Liver (tissue), 9 donors: ENCODE results near the gene CCDC192. TPM values are rescaled to one million over a fixed set of nuclear protein-coding genes. Genes with fewer than 3 reads are reported as not detected.

Experiments
- DNase-seq: peaks from one replicate; pipeline ENCODE4 v3.0.0-alpha.2; 2017; ENCODE audit warnings: low spot score
- H3K27ac ChIP-seq, 2 donors: one replicate each; pipeline ENCODE4 v1.7.0; 2013; ENCODE audit warnings: inconsistent platforms in 2 of 2, low read length in 2 of 2, control low read depth in 1 of 2, low read depth in 1 of 2, mild to moderate bottlenecking in 1 of 2
- H3K27me3 ChIP-seq, 4 donors: one replicate each; pipeline versions ENCODE4 v1.6.1 to v1.7.0; 2013; ENCODE audit warnings: low read length in 3 of 4, inconsistent platforms in 1 of 4, mild to moderate bottlenecking in 1 of 4, moderate library complexity in 1 of 4; ENCODE audit not compliant: control insufficient read depth in 4 of 4, insufficient read depth in 4 of 4
- H3K36me3 ChIP-seq, 4 donors: one replicate each; pipeline versions ENCODE4 v1.6.1 to v1.7.0; 2013; ENCODE audit warnings: low read length in 3 of 4, mild to moderate bottlenecking in 3 of 4, low read depth in 1 of 4, moderate library complexity in 1 of 4; ENCODE audit not compliant: control insufficient read depth in 4 of 4, insufficient read depth in 3 of 4
- H3K4me1 ChIP-seq, 4 donors: one replicate each; pipeline versions ENCODE4 v1.6.1 to v1.7.0; 2013; ENCODE audit warnings: low read length in 3 of 4, mild to moderate bottlenecking in 3 of 4, moderate library complexity in 1 of 4; ENCODE audit not compliant: control insufficient read depth in 4 of 4, insufficient read depth in 4 of 4
- H3K4me3 ChIP-seq, 3 donors: one replicate each; pipeline versions ENCODE4 v1.6.1 to v1.7.0; 2013; ENCODE audit warnings: low read length in 3 of 3, control low read depth in 1 of 3, low read depth in 1 of 3, mild to moderate bottlenecking in 1 of 3
- H3K9ac ChIP-seq, 2 donors: one replicate each; pipeline ENCODE4 v1.7.0; 2013; ENCODE audit warnings: low read length in 2 of 2, mild to moderate bottlenecking in 2 of 2, moderate library complexity in 2 of 2, control low read depth in 1 of 2, low read depth in 1 of 2
- H3K9me3 ChIP-seq, 4 donors: one replicate each; pipeline versions ENCODE4 v1.6.1 to v1.7.0; 2013; ENCODE audit warnings: low read length in 3 of 4; ENCODE audit not compliant: control insufficient read depth in 4 of 4
- EGR1 ChIP-seq, 2 donors: IDR thresholded peaks; 2 replicates each; pipeline ENCODE4 v1.6.1; 2016 to 2018; ENCODE audit warnings: antibody characterized with exemption in 2 of 2, low read depth in 2 of 2
- FOXA1 ChIP-seq: IDR thresholded peaks from 2 replicates; pipeline ENCODE4 v1.6.1; 2016; ENCODE audit warnings: antibody characterized with exemption
- FOXA2 ChIP-seq: IDR thresholded peaks from 2 replicates; pipeline ENCODE4 v1.6.1; 2016; ENCODE audit warnings: antibody characterized with exemption
- HNF4A ChIP-seq, 2 donors: conservative IDR thresholded peaks; 2 replicates each; pipeline ENCODE4 v1.6.1; 2016; ENCODE audit warnings: antibody characterized with exemption in 2 of 2, mild to moderate bottlenecking in 2 of 2
- HNF4G ChIP-seq: IDR thresholded peaks from 2 replicates; pipeline ENCODE4 v1.6.1; 2016; ENCODE audit warnings: antibody characterized with exemption
- JUND ChIP-seq, 2 donors: IDR thresholded peaks; 2 replicates each; pipeline ENCODE4 v1.6.1; 2016; ENCODE audit warnings: antibody characterized with exemption in 2 of 2
- NR2F2 ChIP-seq: IDR thresholded peaks from 2 replicates; pipeline ENCODE4 v1.6.1; 2016; ENCODE audit warnings: antibody characterized with exemption
- RAD21 ChIP-seq, 2 donors: IDR thresholded peaks; 2 replicates each; pipeline ENCODE4 v1.6.1; 2016; ENCODE audit warnings: antibody characterized with exemption in 2 of 2, mild to moderate bottlenecking in 2 of 2
- RXRA ChIP-seq, 2 donors: IDR thresholded peaks; 2 replicates each; pipeline ENCODE4 v1.6.1; 2017 to 2018; ENCODE audit warnings: antibody characterized with exemption in 2 of 2, mild to moderate bottlenecking in 1 of 2
- SP1 ChIP-seq: IDR thresholded peaks from 2 replicates; pipeline ENCODE4 v1.6.1; 2018; ENCODE audit warnings: antibody characterized with exemption, mild to moderate bottlenecking
- TAF1 ChIP-seq: conservative IDR thresholded peaks from 2 replicates; pipeline ENCODE4 v1.6.1; 2016; ENCODE audit warnings: antibody characterized with exemption, mild to moderate bottlenecking
- WGBS: extraction: QIAGEN DNeasy Blood & Tissue Kit; methylation state at CpG from one replicate; pipeline ENCODE4 v1.1.7; 2013; 5-methylcytosine and 5-hydroxymethylcytosine counted together
- polyA plus RNA-seq, 2 donors: library from polyadenylated mRNA; stranded (reverse) in 1 of 2; unstranded in 1 of 2; fragments of 200-250 nt in 1 of 2; fragments of >200 nt in 1 of 2; fragmentation: Nextera tagmentation in 1 of 2; extraction: Ambion mirVana in 1 of 2; gene quantifications; one replicate each; pipeline versions ENCODE4 v1.2.1 to v1.2.3, GENCODE V29; 2013 to 2015
- total RNA-seq, 2 donors: library from RNA; depleted of rRNA; stranded (reverse); fragments of >200 nt; gene quantifications; one replicate each; pipeline ENCODE4 v1.2.3, GENCODE V29; 2014
- TF ChIP-seq, protein P1 (sequence below): IDR thresholded peaks from 2 replicates; pipeline ENCODE4 v1.6.1; 2016; ENCODE audit warnings: antibody characterized with exemption
- TF ChIP-seq, protein P2 (sequence below): fragments of 150-350 bp; IDR thresholded peaks from 2 replicates; pipeline ENCODE4 v1.5.1; 2017; ENCODE audit warnings: improper control_type of control experiment, low read depth, low read length; ENCODE audit not compliant: missing input control
- TF ChIP-seq, protein P3 (sequence below): IDR thresholded peaks from 2 replicates; pipeline ENCODE4 v1.6.1; 2016; ENCODE audit warnings: antibody characterized with exemption
- TF ChIP-seq, protein P4 (sequence below): IDR thresholded peaks from 2 replicates; pipeline ENCODE4 v1.6.1; 2016; ENCODE audit warnings: antibody characterized with exemption, mild to moderate bottlenecking
- TF ChIP-seq, protein P5 (sequence below): IDR thresholded peaks from 2 replicates; pipeline ENCODE4 v1.6.1; 2016; ENCODE audit warnings: antibody characterized with exemption
- donor health status: healthy.
- donor health status: healthy.
- donor health status: healthy.
- donor health status: healthy.
- donor health status: healthy.

Gene CCDC192
- total and polyA plus RNA-seq, 4 donors: not detected

DNA sequence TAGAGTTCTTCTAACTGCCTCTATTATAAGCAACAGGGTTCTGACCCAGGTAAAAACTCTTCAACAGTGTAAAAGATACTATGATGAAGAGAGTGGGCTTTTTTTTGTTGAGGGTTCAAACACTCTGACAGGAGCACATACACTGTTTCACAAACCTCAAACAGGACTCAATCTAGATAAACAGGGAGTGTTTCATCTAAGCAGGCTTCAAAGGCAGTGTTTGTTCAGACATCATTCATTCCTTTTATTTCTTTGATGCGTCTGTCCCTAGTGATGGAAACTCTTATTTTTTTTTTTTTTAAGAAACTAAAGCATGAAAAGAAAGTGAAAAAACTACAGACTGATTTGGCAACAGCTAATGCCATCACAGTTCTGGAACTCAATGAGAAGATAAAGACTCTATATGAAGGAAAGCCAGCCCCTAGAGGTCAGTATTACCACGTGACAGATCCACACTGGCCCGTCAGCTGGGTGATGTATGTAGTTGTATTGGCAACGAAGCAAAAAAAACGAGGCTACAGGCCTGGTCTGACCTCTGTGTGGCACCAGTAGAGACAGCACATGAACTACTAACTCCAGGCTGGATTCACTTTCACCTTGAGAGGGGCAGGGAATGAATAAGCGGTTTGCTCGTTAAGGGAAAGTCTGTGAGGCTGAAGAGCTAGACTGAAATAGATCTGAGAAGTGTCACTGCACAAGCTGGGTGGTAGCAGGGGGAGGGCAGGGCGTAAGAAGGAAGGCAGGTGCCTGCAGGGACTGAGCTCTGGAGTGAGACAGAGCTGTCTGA lies 172.2 kb downstream of the CCDC192 start:
- TF ChIP-seq HNF4G: no peak
- peak in 1 of 2 donors; percentile 23 for TF ChIP-seq RXRA (IDR thresholded peaks at IDR 0.05)
- TF ChIP-seq, protein P1, sequence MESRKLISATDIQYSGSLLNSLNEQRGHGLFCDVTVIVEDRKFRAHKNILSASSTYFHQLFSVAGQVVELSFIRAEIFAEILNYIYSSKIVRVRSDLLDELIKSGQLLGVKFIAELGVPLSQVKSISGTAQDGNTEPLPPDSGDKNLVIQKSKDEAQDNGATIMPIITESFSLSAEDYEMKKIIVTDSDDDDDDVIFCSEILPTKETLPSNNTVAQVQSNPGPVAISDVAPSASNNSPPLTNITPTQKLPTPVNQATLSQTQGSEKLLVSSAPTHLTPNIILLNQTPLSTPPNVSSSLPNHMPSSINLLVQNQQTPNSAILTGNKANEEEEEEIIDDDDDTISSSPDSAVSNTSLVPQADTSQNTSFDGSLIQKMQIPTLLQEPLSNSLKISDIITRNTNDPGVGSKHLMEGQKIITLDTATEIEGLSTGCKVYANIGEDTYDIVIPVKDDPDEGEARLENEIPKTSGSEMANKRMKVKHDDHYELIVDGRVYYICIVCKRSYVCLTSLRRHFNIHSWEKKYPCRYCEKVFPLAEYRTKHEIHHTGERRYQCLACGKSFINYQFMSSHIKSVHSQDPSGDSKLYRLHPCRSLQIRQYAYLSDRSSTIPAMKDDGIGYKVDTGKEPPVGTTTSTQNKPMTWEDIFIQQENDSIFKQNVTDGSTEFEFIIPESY: no peak
- peak; percentile 59 to 61 for TF ChIP-seq RAD21 (IDR thresholded peaks at IDR 0.05)
- no peak for TF ChIP-seq SP1
- Histone ChIP-seq H3K4me3 (no peak overlapping the region), H3K36me3 (no peaks in the 10 kb centered on the region), H3K4me1 (no peaks in the 10 kb centered on the region), H3K27ac (no peak overlapping the region), H3K27me3 (no peaks in the 10 kb centered on the region), H3K9me3 (no peaks in the 10 kb centered on the region), H3K9ac (no peak overlapping the region)
- WGBS: 31% methylated on average over 8 of the region's 8 CpGs
- DNase-seq: peak; percentile 35

DNA sequence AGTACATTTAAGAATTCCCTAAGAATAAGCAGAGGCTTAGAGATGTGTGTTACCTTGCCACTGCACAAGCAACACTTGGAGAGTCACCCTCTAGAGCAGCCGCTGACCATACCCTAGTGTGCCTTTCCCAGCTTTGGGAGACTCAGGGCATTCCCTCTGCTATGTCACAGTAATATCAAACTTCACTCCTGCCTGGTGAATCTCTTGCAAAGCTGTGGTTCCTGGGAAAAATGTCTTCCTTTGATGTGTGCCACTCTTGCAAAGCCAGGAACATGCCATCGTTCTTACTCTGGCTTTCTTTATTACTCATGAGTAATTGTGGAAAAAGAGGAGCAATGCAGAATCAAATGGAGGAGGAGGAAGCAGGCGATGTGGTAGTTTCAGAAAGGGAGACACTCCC lies 173.2 kb downstream of the CCDC192 start:
- Histone ChIP-seq H3K9me3 (no peaks in the 10 kb centered on the region), H3K4me1 (no peaks in the 10 kb centered on the region), H3K9ac (no peak overlapping the region), H3K4me3 (no peak overlapping the region), H3K36me3 (no peaks in the 10 kb centered on the region), H3K27me3 (no peaks in the 10 kb centered on the region), H3K27ac (no peak overlapping the region)
- 80% methylated on average over 3 of the region's 3 CpGs for WGBS
- TF ChIP-seq, protein P1: no peak
- TF ChIP-seq, protein P2, sequence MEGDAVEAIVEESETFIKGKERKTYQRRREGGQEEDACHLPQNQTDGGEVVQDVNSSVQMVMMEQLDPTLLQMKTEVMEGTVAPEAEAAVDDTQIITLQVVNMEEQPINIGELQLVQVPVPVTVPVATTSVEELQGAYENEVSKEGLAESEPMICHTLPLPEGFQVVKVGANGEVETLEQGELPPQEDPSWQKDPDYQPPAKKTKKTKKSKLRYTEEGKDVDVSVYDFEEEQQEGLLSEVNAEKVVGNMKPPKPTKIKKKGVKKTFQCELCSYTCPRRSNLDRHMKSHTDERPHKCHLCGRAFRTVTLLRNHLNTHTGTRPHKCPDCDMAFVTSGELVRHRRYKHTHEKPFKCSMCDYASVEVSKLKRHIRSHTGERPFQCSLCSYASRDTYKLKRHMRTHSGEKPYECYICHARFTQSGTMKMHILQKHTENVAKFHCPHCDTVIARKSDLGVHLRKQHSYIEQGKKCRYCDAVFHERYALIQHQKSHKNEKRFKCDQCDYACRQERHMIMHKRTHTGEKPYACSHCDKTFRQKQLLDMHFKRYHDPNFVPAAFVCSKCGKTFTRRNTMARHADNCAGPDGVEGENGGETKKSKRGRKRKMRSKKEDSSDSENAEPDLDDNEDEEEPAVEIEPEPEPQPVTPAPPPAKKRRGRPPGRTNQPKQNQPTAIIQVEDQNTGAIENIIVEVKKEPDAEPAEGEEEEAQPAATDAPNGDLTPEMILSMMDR: no peak
- TF ChIP-seq EGR1 (IDR thresholded peaks at IDR 0.05; ENCODE audit: low read depth in 2 of 2): no peak
- TF ChIP-seq, protein P3, sequence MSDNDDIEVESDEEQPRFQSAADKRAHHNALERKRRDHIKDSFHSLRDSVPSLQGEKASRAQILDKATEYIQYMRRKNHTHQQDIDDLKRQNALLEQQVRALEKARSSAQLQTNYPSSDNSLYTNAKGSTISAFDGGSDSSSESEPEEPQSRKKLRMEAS: no peak
- TF ChIP-seq HNF4A (conservative IDR thresholded peaks at IDR 0.05): no peak
- no peak for TF ChIP-seq FOXA1
- TF ChIP-seq JUND (IDR thresholded peaks at IDR 0.05): no peak
- no peak for TF ChIP-seq FOXA2
- TF ChIP-seq HNF4G: no peak
- TF ChIP-seq, protein P4, sequence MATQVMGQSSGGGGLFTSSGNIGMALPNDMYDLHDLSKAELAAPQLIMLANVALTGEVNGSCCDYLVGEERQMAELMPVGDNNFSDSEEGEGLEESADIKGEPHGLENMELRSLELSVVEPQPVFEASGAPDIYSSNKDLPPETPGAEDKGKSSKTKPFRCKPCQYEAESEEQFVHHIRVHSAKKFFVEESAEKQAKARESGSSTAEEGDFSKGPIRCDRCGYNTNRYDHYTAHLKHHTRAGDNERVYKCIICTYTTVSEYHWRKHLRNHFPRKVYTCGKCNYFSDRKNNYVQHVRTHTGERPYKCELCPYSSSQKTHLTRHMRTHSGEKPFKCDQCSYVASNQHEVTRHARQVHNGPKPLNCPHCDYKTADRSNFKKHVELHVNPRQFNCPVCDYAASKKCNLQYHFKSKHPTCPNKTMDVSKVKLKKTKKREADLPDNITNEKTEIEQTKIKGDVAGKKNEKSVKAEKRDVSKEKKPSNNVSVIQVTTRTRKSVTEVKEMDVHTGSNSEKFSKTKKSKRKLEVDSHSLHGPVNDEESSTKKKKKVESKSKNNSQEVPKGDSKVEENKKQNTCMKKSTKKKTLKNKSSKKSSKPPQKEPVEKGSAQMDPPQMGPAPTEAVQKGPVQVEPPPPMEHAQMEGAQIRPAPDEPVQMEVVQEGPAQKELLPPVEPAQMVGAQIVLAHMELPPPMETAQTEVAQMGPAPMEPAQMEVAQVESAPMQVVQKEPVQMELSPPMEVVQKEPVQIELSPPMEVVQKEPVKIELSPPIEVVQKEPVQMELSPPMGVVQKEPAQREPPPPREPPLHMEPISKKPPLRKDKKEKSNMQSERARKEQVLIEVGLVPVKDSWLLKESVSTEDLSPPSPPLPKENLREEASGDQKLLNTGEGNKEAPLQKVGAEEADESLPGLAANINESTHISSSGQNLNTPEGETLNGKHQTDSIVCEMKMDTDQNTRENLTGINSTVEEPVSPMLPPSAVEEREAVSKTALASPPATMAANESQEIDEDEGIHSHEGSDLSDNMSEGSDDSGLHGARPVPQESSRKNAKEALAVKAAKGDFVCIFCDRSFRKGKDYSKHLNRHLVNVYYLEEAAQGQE: no peak
- no peak for TF ChIP-seq RAD21 (IDR thresholded peaks at IDR 0.05)
- TF ChIP-seq RXRA (IDR thresholded peaks at IDR 0.05): no peak
- TF ChIP-seq SP1: no peak
- no peak for TF ChIP-seq TAF1
- TF ChIP-seq NR2F2: no peak
- TF ChIP-seq, protein P5, sequence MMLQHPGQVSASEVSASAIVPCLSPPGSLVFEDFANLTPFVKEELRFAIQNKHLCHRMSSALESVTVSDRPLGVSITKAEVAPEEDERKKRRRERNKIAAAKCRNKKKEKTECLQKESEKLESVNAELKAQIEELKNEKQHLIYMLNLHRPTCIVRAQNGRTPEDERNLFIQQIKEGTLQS: no peak
- no peak for DNase-seq
